Astrocyte of the hippocampus (primary cell): Measurements from ENCODE around the gene ARHGEF10L.

Experiments used
- DNase-seq: peaks from one replicate; pipeline ENCODE4 v3.0.0; 2011; ENCODE audit warnings: low read depth, low spot score

ARHGEF10L gene

DNA sequence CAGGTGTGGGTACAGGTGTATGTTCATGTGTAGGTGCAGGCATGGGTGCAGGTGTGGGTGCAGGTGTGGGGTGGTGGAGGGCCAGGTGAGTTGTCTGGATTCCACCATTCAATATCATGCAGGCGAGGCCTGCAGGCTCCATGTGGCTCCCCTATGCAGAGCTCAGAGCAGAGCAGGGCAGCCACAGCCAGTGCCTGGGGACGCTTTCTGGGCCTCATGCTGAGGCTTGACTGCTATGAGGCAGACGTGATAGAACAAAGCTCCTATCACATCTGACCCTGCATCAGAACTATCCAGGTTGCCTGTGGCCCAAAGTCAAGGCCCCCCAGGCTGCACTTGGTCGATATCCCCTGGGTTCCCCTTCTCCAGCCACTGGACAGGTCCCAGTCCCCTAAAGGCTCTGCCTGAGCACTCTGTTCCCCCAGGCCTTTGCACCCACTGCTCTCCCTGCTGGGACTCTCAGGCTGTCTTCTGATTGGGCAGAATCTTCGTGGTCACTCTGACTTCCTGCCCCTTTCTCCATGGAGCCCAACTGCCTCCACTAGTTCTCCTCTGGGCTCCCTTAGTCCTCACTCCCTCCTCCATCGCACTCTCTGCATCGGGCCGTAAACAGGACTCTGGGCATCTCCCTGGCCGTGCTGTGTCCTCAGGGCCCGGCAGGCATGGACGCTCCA lies 137.0 kb downstream of the ARHGEF10L start:
- no peak for DNase-seq

DNA sequence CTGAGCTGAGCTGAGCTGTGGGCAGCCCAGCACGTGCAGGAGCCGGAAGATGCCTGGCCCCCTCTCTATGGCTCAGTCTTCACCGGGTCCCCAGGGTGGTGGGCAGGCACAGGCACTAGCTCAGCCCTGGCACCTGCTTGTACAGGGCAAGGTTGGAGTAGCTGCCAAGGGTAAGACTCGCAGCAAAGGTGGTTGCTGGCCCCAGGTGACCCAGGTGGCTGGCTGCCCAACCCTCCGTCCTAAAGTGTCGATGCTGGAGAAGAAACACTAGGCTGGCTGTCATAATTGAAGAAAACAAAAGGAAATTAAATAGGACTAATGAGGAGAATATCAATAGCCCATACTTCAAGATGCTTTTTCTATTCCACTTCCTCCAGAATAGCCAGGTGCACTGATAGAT lies 138.5 kb downstream of the ARHGEF10L start:
- DNase-seq, result no peak

DNA sequence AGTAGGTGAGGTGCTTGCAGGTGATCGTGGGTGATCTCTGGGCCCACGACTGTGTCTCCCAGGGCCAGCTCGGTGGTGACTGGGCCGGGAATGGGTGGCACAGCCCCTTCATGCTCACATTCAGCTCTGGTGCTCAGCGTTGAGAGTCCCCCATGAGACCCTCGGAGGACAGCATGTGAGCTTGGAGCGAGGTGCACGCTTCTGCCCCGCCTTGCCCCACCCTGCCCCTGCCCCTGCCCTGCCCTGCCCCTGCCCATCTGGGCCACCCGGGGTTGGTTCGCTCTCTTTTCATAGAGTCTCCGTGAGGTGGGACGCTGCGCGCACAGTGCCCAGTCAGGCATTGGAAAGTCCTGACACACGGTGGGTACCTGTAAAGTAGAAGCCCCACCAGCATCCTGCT lies 140.4 kb downstream of the ARHGEF10L start:
- DNase-seq, result no peak

DNA sequence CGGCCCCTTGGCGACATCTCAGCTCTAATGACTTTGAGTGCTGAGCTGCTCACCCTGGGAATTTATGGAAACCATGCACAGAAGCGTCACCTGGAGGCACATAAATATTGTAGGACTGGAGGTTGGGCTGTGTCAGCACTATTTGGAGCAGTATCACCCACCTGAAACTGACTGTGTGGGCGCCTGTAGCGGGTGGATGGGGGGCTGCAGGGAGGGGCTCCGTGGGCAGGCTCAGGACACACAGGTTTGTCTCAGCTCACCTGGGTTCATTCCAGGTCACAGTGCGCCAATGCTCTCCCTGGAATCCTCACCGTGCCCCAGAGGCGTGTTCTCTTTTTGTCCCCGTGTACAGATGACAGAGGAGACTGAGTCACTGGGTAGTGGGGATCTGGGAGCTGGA lies 140.8 kb downstream of the ARHGEF10L start:
- no peak for DNase-seq

DNA sequence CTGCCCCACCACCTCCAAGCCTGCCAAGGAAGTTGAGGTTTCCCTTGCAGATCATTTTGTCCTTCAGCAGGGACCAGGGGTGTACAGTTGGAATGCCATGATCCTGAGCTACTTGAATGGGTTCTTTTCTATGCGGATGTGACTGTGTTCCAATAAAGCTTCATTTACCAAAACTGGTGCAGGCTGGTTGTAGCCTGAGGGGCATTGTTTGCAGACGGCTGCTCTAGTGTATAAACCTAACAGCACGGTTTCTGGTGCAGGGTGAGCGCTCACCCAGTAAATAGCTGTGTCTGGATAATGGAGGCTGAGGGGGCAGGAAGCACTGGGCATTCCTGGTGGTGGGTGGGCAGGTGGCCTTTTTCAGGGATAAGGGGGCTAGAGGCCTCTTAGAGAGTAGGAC lies 142.9 kb downstream of the ARHGEF10L start:
- DNase-seq, result peak; percentile 39

DNA sequence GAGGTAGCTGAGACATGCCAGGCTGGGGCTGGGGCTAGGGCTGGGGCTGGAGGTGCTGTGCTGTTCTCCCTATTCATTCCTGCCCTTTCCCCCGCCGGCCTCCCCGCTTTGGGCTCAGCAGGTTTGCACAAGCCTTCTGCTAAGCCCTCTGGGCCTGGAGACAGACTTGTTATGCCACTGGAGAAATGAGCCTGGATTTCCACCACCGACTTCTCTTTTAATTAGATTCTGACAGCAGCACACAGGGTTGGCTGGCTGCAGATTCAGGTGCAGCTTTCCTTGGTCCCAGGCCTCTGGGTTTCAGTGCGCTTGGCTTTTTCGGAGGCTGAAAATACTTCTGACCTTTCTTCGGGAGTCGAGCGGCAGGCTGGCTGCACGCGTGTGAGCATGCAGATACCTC lies 144.1 kb downstream of the ARHGEF10L start:
- no peak for DNase-seq

DNA sequence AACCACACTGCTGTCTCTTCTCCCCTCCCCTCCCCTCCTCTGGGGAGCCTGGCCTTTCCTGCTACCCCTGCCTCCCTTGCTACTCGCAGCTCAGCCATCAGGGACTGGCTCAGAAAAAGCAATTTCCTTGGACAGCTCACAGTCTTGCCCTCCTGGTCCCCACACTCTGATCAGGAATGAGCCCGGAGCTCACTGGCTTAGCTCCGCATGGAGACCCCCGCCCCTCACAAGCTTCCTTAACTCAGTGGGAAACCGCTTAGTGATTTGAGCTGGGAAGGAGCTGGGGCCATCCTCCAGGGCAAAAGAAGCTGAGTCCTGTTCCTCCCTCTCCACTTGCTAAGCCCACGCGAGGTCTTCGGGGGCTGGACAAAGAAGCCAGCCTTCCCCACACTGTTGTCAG lies 145.3 kb downstream of the ARHGEF10L start:
- no peak for DNase-seq

DNA sequence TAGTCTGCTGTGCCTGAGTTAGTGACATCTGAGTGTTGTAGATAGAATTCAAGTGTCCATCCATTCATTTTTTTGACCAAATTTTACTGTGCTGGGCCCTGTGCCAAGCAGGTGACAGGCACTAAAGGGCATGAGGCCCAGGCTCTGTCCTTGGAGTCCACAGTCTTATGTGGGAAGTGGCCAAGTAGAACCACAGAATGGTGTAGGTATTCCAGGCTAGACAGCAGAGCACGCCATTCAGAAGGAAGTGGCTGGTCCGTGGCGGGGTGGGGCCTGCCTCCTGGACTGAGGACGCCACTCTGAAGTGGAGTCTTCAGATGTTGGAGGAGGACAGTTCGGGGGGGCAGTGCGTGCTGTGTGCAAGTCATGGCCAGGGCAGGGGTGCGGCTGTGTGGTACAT lies 146.8 kb downstream of the ARHGEF10L start:
- no peak for DNase-seq

DNA sequence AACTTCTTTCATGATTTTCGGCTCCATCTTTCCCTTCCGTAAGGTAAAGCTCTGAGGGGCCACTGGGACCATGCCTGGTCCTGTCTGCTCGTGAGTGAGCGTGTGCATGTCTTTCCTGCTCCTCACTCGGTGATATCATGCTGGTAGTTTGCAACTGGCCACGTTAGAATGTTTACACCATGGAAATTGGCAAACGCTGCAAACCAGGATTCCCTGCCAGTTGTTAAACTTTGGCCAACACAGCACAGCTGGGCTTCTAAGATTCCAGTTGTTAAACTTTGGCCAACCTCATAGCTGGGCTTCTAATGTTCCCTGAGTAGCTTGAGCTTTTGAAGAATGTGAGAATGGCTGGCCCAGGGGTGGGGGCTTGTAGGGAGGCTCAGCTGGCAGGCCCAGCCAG lies 147.6 kb downstream of the ARHGEF10L start:
- DNase-seq, result no peak

DNA sequence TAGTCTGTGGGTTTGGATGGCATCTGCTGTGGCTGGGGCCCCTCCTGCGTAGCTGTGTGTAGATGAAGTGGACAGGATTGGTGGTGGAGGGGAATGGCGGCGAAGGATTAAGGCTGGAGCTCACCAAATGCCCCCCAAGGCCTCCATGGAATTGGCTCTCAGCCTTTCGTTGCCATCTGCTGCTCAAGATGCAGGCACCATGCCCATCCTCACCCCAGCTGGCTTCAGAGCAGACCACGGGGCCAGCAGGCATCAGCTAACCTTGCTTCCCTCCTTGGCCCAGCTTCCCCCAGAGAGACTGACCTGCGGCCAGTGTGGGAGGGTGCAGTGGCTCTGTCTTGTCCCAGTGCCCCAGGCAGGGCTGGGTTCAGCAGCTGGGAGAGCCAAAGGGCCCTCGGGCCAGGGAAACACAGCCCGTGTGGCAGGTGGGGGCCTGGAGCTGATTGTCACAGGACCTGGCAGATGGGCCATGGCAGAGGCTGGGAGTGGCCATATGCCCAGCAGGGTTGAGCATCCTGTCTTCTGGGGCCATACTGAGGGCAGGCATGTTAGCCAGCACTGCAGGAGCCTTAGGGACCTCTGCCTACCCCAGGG lies 148.8 kb downstream of the ARHGEF10L start:
- DNase-seq, result no peak

DNA sequence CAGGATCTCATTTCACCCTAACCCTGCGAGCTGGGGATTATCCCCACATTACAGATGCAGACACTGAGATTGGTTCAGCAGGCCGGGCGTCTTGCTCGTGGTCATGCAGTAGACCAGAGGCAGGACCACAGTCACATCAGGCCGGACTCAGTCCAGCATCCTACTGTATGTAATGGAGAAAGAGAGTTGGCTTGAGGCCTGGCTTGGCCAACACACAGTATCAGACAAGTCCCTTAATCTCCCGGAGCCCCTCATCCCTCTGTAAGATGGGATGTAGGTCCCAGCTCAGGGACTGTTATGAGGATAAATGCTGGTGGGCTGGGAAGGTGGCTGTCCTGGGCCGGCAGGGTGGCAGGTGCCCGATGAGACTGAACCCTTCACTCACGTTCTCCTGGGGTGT lies 149.5 kb downstream of the ARHGEF10L start:
- no peak for DNase-seq

DNA sequence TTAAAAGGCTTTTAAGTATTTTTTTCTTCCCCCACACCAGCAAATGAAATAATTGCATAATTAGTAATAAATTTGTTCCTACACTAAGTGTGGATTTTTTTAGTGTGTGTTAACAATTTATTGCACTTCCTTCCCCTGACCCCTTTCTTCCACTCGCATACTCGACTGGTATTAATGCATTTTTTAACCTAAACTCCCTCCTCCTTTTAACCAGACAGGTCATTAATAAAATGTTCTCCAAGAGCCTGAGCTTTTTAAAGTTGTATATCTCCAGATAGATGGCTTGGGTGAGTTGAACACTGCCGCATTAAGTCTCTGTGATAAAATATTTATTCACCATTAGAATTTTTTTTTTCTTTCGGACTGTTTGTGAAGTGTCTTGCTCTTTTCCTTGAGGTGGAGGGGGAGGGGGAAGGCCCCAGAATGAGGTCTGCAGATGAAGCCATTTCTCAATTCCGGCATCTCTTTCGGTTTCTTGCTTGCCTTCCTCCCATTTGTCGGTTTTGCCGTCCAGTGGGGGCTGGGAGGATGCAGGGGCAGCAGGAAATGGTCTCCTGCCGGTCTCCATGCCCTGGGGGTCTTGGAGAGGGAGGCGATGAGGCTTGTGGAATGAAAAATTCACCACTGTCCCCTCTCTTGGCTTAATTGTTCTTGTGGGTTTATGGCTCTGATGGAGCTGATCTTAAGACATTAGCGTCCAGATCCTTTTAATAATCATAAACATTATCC lies 151.6 kb downstream of the ARHGEF10L start:
- DNase-seq, result no peak

DNA sequence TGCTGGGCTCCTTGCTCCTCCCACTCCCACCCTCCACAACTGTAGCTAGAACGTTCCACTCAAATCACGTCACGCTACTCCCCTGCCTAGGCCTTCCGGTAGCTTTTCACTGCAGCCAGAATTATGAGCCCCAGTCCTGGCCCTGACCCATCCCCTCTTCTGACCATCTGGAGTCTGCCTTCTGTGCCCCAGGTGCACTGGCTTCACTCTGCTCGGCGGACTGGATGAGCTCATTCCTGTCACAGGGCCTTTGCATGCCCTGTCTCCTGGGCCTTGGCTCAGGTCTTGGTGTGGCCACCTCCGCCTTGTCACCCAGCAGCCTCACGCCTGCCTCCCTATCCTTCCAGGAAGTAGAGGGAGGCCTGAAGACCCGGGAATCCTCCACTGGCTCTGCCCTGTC lies 153.1 kb downstream of the ARHGEF10L start:
- DNase-seq, result no peak

DNA sequence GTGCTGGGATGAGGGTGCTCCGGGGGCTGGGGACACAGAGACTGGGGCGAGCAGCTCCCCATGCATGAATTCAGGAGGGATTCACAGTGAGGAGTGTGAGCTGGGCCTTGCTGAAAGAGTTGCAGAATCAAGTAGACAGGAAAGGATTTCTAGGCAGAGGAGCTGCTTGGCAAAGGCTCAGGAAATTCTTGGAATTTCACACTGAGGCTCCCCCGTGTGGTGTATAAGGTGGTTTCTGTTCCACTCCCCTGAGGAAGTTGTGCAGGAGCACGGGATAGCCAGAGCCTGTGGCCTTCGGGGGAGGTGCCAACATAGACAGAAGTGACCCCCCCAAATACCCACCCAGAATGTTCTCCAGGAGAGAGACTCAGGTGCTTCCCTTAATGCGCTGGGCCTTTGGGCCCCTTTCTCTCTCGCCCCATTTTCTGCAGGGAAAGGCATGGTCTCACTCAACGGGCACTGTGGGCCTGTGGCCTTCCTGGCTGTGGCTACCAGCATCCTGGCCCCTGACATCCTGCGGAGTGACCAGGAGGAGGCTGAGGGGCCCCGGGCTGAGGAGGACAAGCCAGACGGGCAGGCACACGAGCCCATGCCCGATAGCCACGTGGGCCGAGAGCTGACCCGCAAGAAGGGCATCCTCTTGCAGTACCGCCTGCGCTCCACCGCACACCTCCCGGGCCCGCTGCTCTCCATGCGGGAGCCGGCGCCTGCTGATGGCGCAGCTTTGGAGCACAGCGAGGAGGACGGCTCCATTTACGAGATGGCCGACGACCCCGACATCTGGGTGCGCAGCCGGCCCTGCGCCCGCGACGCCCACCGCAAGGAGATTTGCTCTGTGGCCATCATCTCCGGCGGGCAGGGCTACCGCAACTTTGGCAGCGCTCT lies 157.2 kb downstream of the ARHGEF10L start:
- peak; percentile 87 for DNase-seq

DNA sequence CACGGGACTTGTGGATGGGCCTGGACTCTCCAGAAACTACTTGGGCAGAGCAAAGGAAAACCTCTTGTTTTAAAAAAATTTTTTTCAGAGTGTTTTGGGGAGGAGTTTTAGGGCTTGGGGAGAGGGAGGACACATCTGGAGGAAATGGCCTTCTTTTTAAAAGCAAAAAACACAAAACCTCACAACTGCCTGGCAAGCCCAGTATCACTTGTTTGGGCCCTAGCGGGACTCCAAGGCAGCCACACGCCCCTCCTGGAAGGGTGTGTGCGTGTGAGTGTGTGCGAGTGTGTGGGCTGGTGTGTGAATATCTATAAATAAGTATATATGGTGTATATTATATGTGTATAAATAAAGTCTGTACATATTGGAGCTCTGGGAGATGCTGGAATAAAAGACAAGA lies 158.0 kb downstream of the ARHGEF10L start:
- DNase-seq, result no peak

DNA sequence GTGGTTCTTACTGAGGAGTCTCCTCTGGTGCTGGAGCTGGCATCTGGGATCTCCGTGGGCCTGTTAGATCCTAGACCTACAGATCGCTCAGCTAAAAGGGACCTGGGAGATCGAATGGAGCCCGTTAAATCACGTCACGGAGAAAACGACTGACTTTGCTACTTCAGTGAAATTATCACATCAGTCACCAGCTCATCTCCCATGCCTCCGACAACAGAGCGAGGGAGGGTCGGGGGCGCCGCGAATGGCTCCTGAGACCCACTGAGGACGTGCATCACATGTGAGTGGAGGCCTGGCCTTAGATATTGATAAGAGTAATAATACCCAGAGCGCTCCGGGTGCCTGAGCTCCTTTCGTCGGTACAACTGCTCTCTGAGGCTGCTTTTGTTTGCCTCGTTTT lies 160.1 kb downstream of the ARHGEF10L start:
- no peak for DNase-seq

DNA sequence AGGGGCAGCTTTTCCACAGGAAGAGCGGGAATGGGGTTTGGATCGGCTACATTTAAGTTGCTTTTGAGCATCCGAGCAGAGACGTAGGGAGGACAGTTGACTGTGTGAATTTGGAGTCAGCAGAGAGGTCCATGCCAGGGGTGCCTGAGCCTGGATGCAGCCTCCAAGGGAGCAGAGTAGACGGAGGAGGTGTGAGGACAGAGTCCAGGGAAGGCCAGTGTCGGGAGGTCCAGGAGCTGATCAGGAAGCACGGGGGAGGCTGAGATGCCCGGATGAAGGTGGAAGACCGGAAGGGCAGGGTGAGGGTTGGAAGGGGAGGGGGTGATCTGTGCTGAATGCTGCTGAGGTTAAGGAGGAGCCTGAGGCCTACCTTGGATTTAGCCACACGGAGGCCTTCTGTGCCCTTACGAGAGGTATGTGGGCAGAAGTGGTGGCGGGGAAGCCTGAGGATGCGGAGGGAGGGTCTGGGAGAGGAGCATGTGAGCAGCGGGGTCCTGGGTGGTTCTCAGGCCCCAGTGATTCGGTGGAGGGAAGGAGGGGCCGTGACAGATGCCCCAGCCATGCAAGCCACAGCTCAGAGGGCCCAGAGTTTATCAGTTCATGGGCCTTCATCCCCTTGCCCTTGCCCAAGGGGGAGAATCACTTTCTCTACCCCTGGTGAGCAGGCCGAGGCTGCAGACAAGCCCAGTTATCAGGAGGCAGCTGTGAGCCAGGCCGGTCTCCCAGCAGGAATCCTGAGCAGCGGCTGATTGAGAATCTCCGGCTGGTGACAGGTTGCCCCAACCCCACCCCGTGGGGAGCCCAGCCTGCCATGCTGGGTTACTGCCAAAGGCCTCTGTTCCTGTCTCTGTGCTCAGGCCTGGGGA lies 161.7 kb downstream of the ARHGEF10L start:
- DNase-seq, result no peak

DNA sequence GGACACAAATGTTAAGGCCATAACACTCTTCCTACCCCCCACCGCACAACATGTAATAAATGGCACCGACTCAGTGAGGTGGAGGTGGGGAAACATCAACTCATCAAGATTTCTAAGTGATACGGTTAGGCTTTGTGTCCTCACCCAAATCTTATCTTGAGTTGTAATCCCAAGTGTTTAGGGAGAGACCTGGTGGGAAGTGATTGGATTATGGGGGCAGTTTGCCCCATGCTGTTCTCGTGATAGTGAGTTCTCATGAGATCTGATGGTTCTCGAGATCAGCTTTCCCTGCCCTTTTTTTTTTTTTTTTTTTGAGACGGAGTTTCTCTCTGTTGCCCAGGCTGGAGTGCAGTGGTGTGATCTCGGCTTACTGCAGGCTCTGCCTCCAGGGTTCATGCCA lies 164.7 kb downstream of the ARHGEF10L start:
- no peak for DNase-seq

DNA sequence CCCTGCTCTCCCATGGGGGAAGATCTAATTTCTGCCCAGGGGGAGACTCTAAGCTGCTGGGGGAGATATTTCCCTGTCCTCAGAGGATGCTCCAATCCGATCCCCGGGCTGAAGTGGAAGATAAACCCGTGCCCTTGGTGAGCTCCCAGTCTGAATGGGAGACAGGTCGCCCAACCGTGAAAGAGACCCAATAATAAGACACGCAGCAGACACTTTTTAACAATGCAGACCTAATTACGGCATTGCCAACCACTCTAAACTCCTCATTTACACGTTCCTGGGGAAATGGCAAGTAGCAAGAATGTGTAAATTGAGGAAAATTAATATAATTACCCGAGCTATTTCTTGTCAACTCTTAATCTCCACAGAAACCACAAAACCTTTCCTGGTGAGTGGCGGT lies 166.9 kb downstream of the ARHGEF10L start:
- DNase-seq, result peak; percentile 9

DNA sequence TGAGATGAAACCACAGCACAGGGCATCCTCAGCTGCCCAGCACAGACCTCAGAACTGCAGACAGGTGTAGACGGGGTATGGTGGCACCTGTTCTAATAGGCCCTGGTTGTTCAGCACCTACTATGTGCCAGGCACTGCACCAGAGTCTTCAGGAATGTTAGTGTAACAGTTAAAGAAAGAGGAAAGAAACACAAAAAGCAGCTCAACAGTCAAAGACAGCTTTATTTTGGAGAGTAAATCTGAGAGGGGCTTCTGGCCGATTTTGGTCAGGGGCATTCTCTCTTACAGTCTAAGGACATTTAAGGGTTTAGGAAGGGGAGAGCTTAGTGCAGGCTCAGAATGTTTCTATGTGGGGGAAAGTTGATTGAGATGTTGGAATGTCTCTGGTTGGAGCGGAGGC lies 170.5 kb downstream of the ARHGEF10L start:
- DNase-seq, result no peak

DNA sequence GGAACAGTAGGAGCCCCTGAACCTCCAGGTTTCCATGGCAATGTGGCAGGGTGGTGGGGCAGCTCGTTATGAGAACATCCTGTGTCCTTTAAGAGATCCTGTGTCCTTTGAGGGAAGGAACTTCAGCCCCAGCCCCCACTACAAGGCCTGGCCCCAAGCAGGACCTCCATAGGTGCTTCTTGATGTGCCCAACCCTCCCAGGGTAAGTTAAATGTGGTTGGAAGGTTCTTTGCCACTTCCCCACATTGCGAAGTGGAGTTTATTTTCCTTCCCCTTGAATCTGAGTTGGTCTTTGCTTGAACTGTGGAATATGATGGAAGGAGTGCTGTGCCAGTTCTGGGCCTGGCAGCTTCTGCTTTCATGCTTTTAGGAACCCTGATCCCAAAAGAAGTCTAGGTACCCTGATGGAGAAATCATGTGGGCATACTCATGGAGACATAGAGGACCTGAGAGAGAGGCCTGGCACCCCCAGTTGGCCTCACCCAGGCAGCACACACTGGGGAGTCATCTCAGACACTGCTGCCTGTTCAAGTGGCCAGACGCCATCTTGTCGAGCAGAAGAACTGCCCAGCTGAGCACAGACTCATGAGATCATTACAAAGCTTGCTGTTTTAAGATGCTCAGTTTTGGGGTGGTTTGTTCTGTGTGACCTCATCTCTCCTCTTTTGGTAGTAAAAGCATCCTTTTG lies 171.5 kb downstream of the ARHGEF10L start:
- no peak for DNase-seq
